PC-3 (cell line): ENCODE data around the gene FNIP1. TPM values are rescaled to one million over a fixed set of nuclear protein-coding genes. Genes with fewer than 3 reads are reported as not detected.

Experiments used
- ATAC-seq: fragments of 200-7000 bp; cut with Tn5 transposase; 2 replicates; pipeline ENCODE4 v1.9.1; 2020; ENCODE audit warnings: mild to moderate bottlenecking, moderate library complexity
- BruUV-seq: library from RNA; stranded (reverse); fragments of 400-500 nt; replicated peaks from 2 replicates; lab custom pipeline; 2021; lab: Mats Ljungman, UMichigan
- CTCF ChIA-PET: fragments of 300-600 bp; sonication (Branson Sonifier 250); formaldehyde crosslinking; loops from one replicate; lab custom pipeline; 2022; ENCODE audit warnings: antibody characterized with exemption; lab: Charles Lee
- POLR2A ChIA-PET: fragments of 300-600 bp; sonication (Branson Sonifier 250); formaldehyde crosslinking; loops from one replicate; lab custom pipeline; 2022; ENCODE audit warnings: antibody characterized with exemption; ENCODE audit not compliant: unreplicated experiment; lab: Charles Lee
- DNase-seq: peaks from one replicate; pipeline ENCODE4 v3.0.0-alpha.2; 2015
- H2AFZ ChIP-seq: fragments of 300-600 bp; sonication (generic); 2 replicates; pipeline ENCODE4 v1.6.0; 2016; ENCODE audit warnings: antibody characterized with exemption, low read length
- H3F3A ChIP-seq: fragments of 300-600 bp; sonication (generic); one replicate; pipeline ENCODE4 v1.6.0; 2017; ENCODE audit warnings: antibody characterized with exemption, low read length, control low read depth, mild to moderate bottlenecking; ENCODE audit not compliant: unreplicated experiment
- H3K27ac ChIP-seq: fragments of 300-600 bp; sonication (generic); 2 replicates; pipeline ENCODE4 v1.5.1; 2016; ENCODE audit warnings: mild to moderate bottlenecking, low read length
- H3K27me3 ChIP-seq: fragments of 300-600 bp; sonication (generic); 2 replicates; pipeline ENCODE4 v1.6.1; 2016; ENCODE audit warnings: low read length, mixed read lengths
- H3K36me3 ChIP-seq: fragments of 300-600 bp; sonication (generic); 2 replicates; pipeline ENCODE4 v1.6.1; 2016; ENCODE audit warnings: low read depth, mixed run types, low read length, mixed read lengths
- H3K4me1 ChIP-seq: fragments of 300-600 bp; sonication (generic); 2 replicates; pipeline ENCODE4 v1.5.1; 2016; ENCODE audit warnings: low read length; ENCODE audit not compliant: insufficient read depth
- H3K4me2 ChIP-seq: fragments of 300-600 bp; sonication (generic); 2 replicates; pipeline ENCODE4 v1.6.0; 2016; ENCODE audit warnings: low read length
- H3K4me3 ChIP-seq: fragments of 300-600 bp; sonication (generic); 2 replicates; pipeline ENCODE4 v1.5.1; 2016; ENCODE audit warnings: mild to moderate bottlenecking, low read length, mixed read lengths
- H3K79me2 ChIP-seq: fragments of 300-600 bp; sonication (generic); 2 replicates; pipeline ENCODE4 v1.6.1; 2017; ENCODE audit warnings: low read length, mixed read lengths
- H3K9ac ChIP-seq: fragments of 300-600 bp; sonication (generic); 2 replicates; pipeline ENCODE4 v1.6.0; 2016; ENCODE audit warnings: mild to moderate bottlenecking, low read length
- H3K9me2 ChIP-seq: fragments of 300-600 bp; sonication (generic); replicated peaks from 2 replicates; pipeline ENCODE4 v1.6.1; 2016; ENCODE audit warnings: mixed run types, low read length, mixed read lengths
- H3K9me3 ChIP-seq: fragments of 300-600 bp; sonication (generic); 2 replicates; pipeline ENCODE4 v1.6.1; 2016; ENCODE audit warnings: low read length, mixed read lengths
- H4K20me1 ChIP-seq: fragments of 300-600 bp; sonication (generic); 2 replicates; pipeline ENCODE4 v1.6.1; 2016; ENCODE audit warnings: low read length, mixed read lengths
- EZH2 ChIP-seq: fragments of 300-600 bp; sonication (generic); IDR thresholded peaks from one replicate; pipeline ENCODE4 v1.6.1; 2017; ENCODE audit warnings: antibody characterized with exemption, mild to moderate bottlenecking, low read length; ENCODE audit not compliant: unreplicated experiment
- EZH2phosphoT487 ChIP-seq: fragments of 300-600 bp; sonication (generic); IDR thresholded peaks from 2 replicates; pipeline ENCODE4 v1.6.1; 2018; ENCODE audit warnings: mild to moderate bottlenecking, antibody characterized with exemption, low read length, borderline replicate concordance
- intact Hi-C: fragments of 100-400 bp; cut with micrococcal nuclease; formaldehyde crosslinking; loops from 2 replicates; pipeline ENCODE4 v1.9.0; 2023
- total RNA-seq: library from RNA; depleted of rRNA; stranded (reverse); fragments of >200 nt; gene quantifications from 2 replicates; pipeline ENCODE4 v1.2.3, GENCODE V29; 2014
- TF ChIP-seq, protein P1 (sequence below): fragments of 300-600 bp; sonication (generic); conservative IDR thresholded peaks from 2 replicates; pipeline ENCODE4 v1.5.1; 2017; ENCODE audit warnings: antibody characterized with exemption, low read depth, mild to moderate bottlenecking, low read length

The FNIP1 gene
- total RNA-seq, 1 experiment from 2014 or later: 15.1 TPM

DNA sequence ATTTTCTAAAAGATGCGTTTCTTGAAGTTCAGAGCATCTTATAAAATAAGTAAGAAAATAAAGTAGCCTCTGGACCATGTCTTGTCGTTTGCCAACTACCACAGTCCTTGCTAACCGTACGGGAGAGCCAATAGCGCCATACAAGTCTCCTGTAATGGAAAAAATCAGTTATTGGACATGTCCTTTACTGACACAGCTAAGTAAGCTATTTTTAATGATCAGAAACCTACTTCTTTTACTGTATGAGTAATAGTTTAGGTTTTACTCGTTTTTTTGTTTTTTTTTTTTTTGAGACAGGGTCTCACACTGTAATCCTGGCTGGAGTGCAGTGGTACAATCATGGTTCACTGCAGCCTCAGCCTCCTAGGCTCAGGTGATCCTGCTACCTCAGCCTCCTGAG, 124.0 kb downstream of the FNIP1 start:
- Histone ChIP-seq H3K36me3 (peaks cover 6% of the 10 kb centered on the region; the same call in 1 of the 2 replicates), H3K4me2 (no peak overlapping the region), H3K9ac (no peak overlapping the region), H3K4me1 (no peaks in the 10 kb centered on the region), H3K27ac (no peak overlapping the region), H3F3A (no peaks in the 10 kb centered on the region), H3K4me3 (no peak overlapping the region), H3K79me2 (no peaks in the 10 kb centered on the region), H3K9me2 (no peaks in the 10 kb centered on the region), H2AFZ (no peak overlapping the region), H3K9me3 (no peaks in the 10 kb centered on the region), H3K27me3 (no peaks in the 10 kb centered on the region), H4K20me1 (no peaks in the 10 kb centered on the region)
- TF ChIP-seq, protein P1, sequence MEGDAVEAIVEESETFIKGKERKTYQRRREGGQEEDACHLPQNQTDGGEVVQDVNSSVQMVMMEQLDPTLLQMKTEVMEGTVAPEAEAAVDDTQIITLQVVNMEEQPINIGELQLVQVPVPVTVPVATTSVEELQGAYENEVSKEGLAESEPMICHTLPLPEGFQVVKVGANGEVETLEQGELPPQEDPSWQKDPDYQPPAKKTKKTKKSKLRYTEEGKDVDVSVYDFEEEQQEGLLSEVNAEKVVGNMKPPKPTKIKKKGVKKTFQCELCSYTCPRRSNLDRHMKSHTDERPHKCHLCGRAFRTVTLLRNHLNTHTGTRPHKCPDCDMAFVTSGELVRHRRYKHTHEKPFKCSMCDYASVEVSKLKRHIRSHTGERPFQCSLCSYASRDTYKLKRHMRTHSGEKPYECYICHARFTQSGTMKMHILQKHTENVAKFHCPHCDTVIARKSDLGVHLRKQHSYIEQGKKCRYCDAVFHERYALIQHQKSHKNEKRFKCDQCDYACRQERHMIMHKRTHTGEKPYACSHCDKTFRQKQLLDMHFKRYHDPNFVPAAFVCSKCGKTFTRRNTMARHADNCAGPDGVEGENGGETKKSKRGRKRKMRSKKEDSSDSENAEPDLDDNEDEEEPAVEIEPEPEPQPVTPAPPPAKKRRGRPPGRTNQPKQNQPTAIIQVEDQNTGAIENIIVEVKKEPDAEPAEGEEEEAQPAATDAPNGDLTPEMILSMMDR: no peak
- TF ChIP-seq EZH2phosphoT487 (no peak), EZH2 (no peak)
- intact Hi-C loops: loop anchor here (10.0 kb wide), 1 partner anchor 78 kb away; no protein-coding TSS in a partner anchor
- ATAC-seq (no peak), DNase-seq (no peak)
- BruUV-seq: no TSS peak
- POLR2A ChIA-PET: no interaction called here
- CTCF ChIA-PET: no interaction called here

DNA sequence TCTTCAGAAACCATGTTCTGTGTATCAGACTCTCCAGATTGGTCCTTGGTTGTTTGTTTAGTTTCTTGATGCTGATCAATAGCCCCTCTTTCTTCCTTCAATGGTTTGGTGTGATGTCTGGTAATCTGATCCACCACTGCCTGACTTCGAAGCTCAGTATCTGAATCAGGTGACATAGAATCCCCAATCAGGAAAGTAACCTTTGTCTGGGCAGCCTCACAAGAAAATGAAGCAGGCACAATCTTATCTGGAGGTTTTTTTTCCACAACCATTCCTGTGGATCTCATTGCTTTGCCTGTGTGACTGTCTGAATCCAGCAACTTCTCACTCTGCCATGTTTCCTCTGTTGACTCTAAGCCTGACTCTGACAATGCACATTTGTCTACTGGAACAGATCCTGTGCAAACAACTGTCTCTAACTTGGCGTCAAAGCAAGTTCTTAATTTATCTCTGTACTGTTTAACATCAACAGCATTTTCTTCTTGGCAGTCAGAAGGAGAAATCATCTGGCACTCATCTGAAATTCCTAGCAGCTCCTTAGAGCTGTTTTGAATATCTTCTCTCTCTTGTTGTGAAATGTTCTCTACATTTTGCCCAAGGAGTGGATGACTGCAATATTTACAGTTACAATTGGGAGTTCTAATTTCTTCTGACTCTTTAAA, 124.7 kb downstream of the FNIP1 start:
- H3K4me2 ChIP-seq: no peak overlapping the region
- TSS peak; percentile 32 for BruUV-seq

More for the DNA sequence above, 124.7 kb downstream of the FNIP1 start:
- ATAC-seq (peak; percentile 86), DNase-seq (peak; percentile 5)
- no peaks in the 10 kb centered on the region for H3K9me2 ChIP-seq
- no peaks in the 10 kb centered on the region for H3F3A ChIP-seq
- no peaks in the 10 kb centered on the region for H3K4me1 ChIP-seq
- TF ChIP-seq EZH2 (no peak), EZH2phosphoT487 (no peak)
- TF ChIP-seq, protein P1: no peak
- no peaks in the 10 kb centered on the region for H3K27me3 ChIP-seq
- H3K27ac ChIP-seq: no peak overlapping the region
- no peaks in the 10 kb centered on the region for H4K20me1 ChIP-seq
- intact Hi-C loops: loop anchor here (10.0 kb wide), 1 partner anchor 77 kb away; no protein-coding TSS in a partner anchor
- no peaks in the 10 kb centered on the region for H3K79me2 ChIP-seq
- H3K4me3 ChIP-seq: no peak overlapping the region
- no peak overlapping the region for H3K9ac ChIP-seq
- peaks cover 6% of the 10 kb centered on the region; the same call in 1 of the 2 replicates for H3K36me3 ChIP-seq
- H2AFZ ChIP-seq: no peak overlapping the region
- ChIA-PET POLR2A (no interaction called here), CTCF (no interaction called here)
- H3K9me3 ChIP-seq: no peaks in the 10 kb centered on the region
